HL-60 (cell line): ENCODE measurements around the gene ARHGAP25.
"Not testable (repeated sequence)": the region's sequence is repeated elsewhere in the genome, so short reads cannot be mapped to it uniquely, and the experiment has no call there.

ENCODE experiments used
- DNase-seq, 2 experiments: peaks; one replicate each; pipeline ENCODE4 v3.0.0-alpha.2; 2010 to 2020; ENCODE audit warnings: low read depth in 1 of 2, low spot score in 1 of 2
- H3K27ac ChIP-seq: fragments of 250-450 bp; sonication (Bioruptor Pico); replicated peaks from 2 replicates; pipeline ENCODE4 v1.5.1; 2020; ENCODE audit warnings: mild to moderate bottlenecking, moderate library complexity
- H3K27me3 ChIP-seq: fragments of 250-450 bp; sonication (Bioruptor Pico); 2 replicates; pipeline ENCODE4 v1.5.1; 2021; ENCODE audit warnings: mild to moderate bottlenecking, moderate library complexity; ENCODE audit not compliant: insufficient read depth, poor library complexity, severe bottlenecking
- H3K4me3 ChIP-seq: replicated peaks from 2 replicates; pipeline ENCODE4 v1.5.1; 2011; ENCODE audit warnings: mild to moderate bottlenecking, control low read depth, low read length; ENCODE audit not compliant: insufficient read depth
- CTCF ChIP-seq: IDR thresholded peaks from one replicate; pipeline ENCODE4 v1.5.1; 2011; ENCODE audit warnings: low read length, control low read depth, inconsistent platforms; ENCODE audit not compliant: insufficient read depth
- GABPA ChIP-seq: IDR thresholded peaks from 2 replicates; pipeline ENCODE4 v1.6.1; 2012; ENCODE audit warnings: low read depth
- POLR2AphosphoS5 ChIP-seq: IDR thresholded peaks from 2 replicates; pipeline ENCODE4 v1.6.1; 2012; ENCODE audit warnings: low read depth
- REST ChIP-seq: IDR thresholded peaks from 2 replicates; pipeline ENCODE4 v1.6.1; 2012; ENCODE audit warnings: low read depth; ENCODE audit not compliant: insufficient replicate concordance
- SPI1 ChIP-seq: IDR thresholded peaks from 2 replicates; pipeline ENCODE4 v1.6.1; 2012; ENCODE audit warnings: low read depth, mild to moderate bottlenecking, borderline replicate concordance

Gene ARHGAP25

GRCh38 chr2:68800027-68800401, 65.4 kb downstream of the ARHGAP25 start:
- no peaks in the 10 kb centered on the region for H3K27me3 ChIP-seq
- TF ChIP-seq GABPA, result no peak
- H3K4me3 ChIP-seq, result no peak overlapping the region
- H3K27ac ChIP-seq, result no peak overlapping the region
- no peak for DNase-seq

GRCh38 chr2:68800517-68800916, 65.9 kb downstream of the ARHGAP25 start:
- Histone ChIP-seq H3K27me3 (no peaks in the 10 kb centered on the region), H3K27ac (no peak overlapping the region), H3K4me3 (no peak overlapping the region)
- no peak for TF ChIP-seq GABPA
- TF ChIP-seq POLR2AphosphoS5, result no peak
- TF ChIP-seq SPI1, result no peak
- no peak for TF ChIP-seq CTCF
- TF ChIP-seq REST, result no peak
- no peak for DNase-seq

- H3K27me3 ChIP-seq, H3K27ac ChIP-seq, H3K4me3 ChIP-seq: not testable (repeated sequence)
- DNase-seq, result peak in 1 of 2 experiments; percentile 22
Measured at GRCh38 chr2:68802161-68802560, 67.5 kb downstream of the ARHGAP25 start.

GRCh38 chr2:68805025-68805424, 70.4 kb downstream of the ARHGAP25 start:
- no peak overlapping the region for H3K27ac ChIP-seq
- H3K27me3 ChIP-seq, result no peaks in the 10 kb centered on the region
- H3K4me3 ChIP-seq, result no peak overlapping the region
- DNase-seq, result no peak
- TF ChIP-seq CTCF (no peak), POLR2AphosphoS5 (no peak), GABPA (no peak), SPI1 (no peak), REST (no peak)

GRCh38 chr2:68806511-68807109, 72.0 kb downstream of the ARHGAP25 start:
- no peak for DNase-seq
- Histone ChIP-seq H3K27me3 (no peaks in the 10 kb centered on the region), H3K4me3 (no peak overlapping the region), H3K27ac (no peak overlapping the region)
- TF ChIP-seq CTCF (no peak), POLR2AphosphoS5 (no peak), GABPA (no peak), SPI1 (no peak), REST (no peak)
